BLaER1 treated with 17β-estradiol and CSF1 and Interleukin-3, amounts not matched to agents 10 nM and 100 nM (cell line): Measurements from ENCODE around the gene UQCC5.
A peak's percentile ranks its signal among the peaks of the same experiment; 100 is the strongest.

Source experiments
- H3K27ac ChIP-seq, 11 experiments: shearing (Covaris generic); formaldehyde crosslinking; 2 replicates each; pipeline ENCODE4 v1.8.1; 2022
- H3K27me3 ChIP-seq, 11 experiments: shearing (Covaris generic); formaldehyde crosslinking; 2 replicates each; pipeline ENCODE4 v1.8.1; 2022
- H3K36me3 ChIP-seq, 11 experiments: shearing (Covaris generic); formaldehyde crosslinking; 2 replicates each; pipeline ENCODE4 v1.8.1; 2022
- H3K4me1 ChIP-seq, 10 experiments: shearing (Covaris generic); formaldehyde crosslinking; 2 replicates each; pipeline ENCODE4 v1.8.1; 2022
- H3K4me2 ChIP-seq, 11 experiments: shearing (Covaris generic); formaldehyde crosslinking; 2 replicates each; pipeline ENCODE4 v1.8.1; 2022
- H3K4me3 ChIP-seq, 10 experiments: shearing (Covaris generic); formaldehyde crosslinking; 2 replicates each; pipeline ENCODE4 v1.8.1; 2022
- H3K9ac ChIP-seq, 11 experiments: shearing (Covaris generic); formaldehyde crosslinking; 2 replicates each; pipeline ENCODE4 v1.8.1; 2022
- H3K9me3 ChIP-seq, 11 experiments: shearing (Covaris generic); formaldehyde crosslinking; replicated peaks in 1 of 11; 2 replicates each; pipeline ENCODE4 v1.8.1; 2022
- H4K20me1 ChIP-seq, 11 experiments: shearing (Covaris generic); formaldehyde crosslinking; 2 replicates each; pipeline ENCODE4 v1.8.1; 2022
- Cebpa-rat ChIP-seq, 11 experiments: shearing (Covaris generic); IDR thresholded peaks; 2 replicates each; pipeline ENCODE4 v1.8.1; 2022

The UQCC5 gene

GRCh38 chr3:52574056-52574965 is 37.9 kb downstream of the UQCC5 start:
- TF ChIP-seq Cebpa-rat (IDR thresholded peaks at IDR 0.05), result no peak
- no peak overlapping the region for H3K4me3 ChIP-seq

More at GRCh38 chr3:52574056-52574965, 37.9 kb downstream of the UQCC5 start:
- peaks cover 0 to 16% (median 5%) of the 10 kb centered on the region in 11 experiments; a peak in 6 of 22 replicates for H4K20me1 ChIP-seq
- peaks cover 94 to 100% (median 98%) of the 10 kb centered on the region in 11 experiments for H3K36me3 ChIP-seq
- H3K4me1 ChIP-seq, result no peaks in the 10 kb centered on the region
- no peak overlapping the region for H3K27ac ChIP-seq
- no peaks in the 10 kb centered on the region for H3K9me3 ChIP-seq
- H3K27me3 ChIP-seq, result no peaks in the 10 kb centered on the region
- H3K9ac ChIP-seq, result 0 out of 22 replicates have a peak overlapping the region, but pooled peaks of 1 of the 11 experiments have one; percentile 13
- H3K4me2 ChIP-seq, result no peak overlapping the region
